ENCODE data around the gene AGAP1. TPM values are rescaled to one million over a fixed set of nuclear protein-coding genes. Genes with fewer than 3 reads are reported as not detected.

Gene AGAP1
- total RNA-seq, 1 donor from 2014 or later: 20.4 TPM

DNA sequence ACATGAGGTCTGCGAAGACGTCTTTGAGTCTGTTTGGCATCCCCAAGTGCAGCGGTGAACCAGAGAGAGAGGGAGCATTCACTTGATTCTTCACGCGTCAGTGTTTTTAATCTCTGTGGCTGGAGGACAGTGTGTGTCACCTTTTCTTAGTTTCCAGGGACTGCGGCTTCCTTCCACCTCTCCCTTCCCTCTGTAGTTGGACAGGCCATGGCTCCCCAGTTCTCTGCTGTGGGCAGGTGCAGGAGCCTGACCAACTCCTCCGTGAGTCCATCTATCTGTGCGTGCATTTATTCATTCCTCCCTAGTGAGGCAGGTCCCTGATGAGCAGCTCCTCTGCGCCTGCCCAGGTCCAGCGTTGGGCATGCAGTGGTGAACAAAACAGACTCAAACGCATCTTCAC is 42.9 kb downstream of the AGAP1 start:
- TF ChIP-seq, protein P1, sequence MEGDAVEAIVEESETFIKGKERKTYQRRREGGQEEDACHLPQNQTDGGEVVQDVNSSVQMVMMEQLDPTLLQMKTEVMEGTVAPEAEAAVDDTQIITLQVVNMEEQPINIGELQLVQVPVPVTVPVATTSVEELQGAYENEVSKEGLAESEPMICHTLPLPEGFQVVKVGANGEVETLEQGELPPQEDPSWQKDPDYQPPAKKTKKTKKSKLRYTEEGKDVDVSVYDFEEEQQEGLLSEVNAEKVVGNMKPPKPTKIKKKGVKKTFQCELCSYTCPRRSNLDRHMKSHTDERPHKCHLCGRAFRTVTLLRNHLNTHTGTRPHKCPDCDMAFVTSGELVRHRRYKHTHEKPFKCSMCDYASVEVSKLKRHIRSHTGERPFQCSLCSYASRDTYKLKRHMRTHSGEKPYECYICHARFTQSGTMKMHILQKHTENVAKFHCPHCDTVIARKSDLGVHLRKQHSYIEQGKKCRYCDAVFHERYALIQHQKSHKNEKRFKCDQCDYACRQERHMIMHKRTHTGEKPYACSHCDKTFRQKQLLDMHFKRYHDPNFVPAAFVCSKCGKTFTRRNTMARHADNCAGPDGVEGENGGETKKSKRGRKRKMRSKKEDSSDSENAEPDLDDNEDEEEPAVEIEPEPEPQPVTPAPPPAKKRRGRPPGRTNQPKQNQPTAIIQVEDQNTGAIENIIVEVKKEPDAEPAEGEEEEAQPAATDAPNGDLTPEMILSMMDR (IDR thresholded peaks at IDR 0.05): no peak
- TF ChIP-seq EZH2phosphoT487 (IDR thresholded peaks at IDR 0.05): no peak
- no peak for TF ChIP-seq EZH2 (IDR thresholded peaks at IDR 0.05)
- no peak overlapping the region for H3K9ac ChIP-seq
- Mint-ChIP-seq H3K27me3 (ENCODE audit: insufficient read depth, low read depth) (peaks cover 2% of the 10 kb centered on the region), H3K27ac (peak overlapping the region; percentile 27), H3K4me3 (no peak overlapping the region), H3K4me1 (peaks cover 55% of the 10 kb centered on the region), H3K36me3 (no peaks in the 10 kb centered on the region), H3K9me3 (no peaks in the 10 kb centered on the region)
- peaks cover 7% of the 10 kb centered on the region for H3K4me1 ChIP-seq
- peaks cover 85% of the 10 kb centered on the region for H4K20me1 ChIP-seq (ENCODE audit: low read depth)
- no peaks in the 10 kb centered on the region for H3F3A ChIP-seq (ENCODE audit: low read depth)
- H2AFZ ChIP-seq (replicated peaks): no peak overlapping the region
- no peak overlapping the region for H3K4me3 ChIP-seq
- H3K36me3 ChIP-seq: no peaks in the 10 kb centered on the region
- H3K9me3 ChIP-seq (ENCODE audit: low read depth): no peaks in the 10 kb centered on the region
- H3K79me2 ChIP-seq (ENCODE audit: low read depth): peaks cover 91% of the 10 kb centered on the region
- no peak for DNase-seq (ENCODE audit: low spot score)
- no peak overlapping the region for H3K4me2 ChIP-seq
- no peak overlapping the region for H3K27ac ChIP-seq
- no peaks in the 10 kb centered on the region for H3K27me3 ChIP-seq

DNA sequence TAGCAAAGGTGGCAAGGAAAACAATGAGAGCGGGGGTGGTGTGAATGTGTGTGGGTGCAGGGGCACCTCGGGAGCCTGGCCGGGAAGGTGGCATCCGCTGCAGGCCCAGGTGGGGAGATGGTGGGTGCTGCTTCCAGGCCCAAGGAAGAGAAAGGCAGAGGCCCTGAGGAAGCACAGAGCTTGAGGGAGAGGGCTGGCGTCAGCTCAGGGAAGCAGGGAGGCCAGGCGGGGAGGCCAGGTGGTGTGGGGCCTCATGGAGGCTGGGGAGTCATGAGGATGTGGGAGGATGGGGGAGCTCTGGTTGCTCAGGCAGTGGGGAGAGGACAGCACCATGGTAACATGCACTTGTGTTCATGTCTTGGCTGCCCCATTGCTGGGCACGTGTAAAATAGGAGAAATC is 43.3 kb downstream of the AGAP1 start:
- H3K79me2 ChIP-seq (ENCODE audit: low read depth): peaks cover 91% of the 10 kb centered on the region
- H2AFZ ChIP-seq (replicated peaks): no peak overlapping the region

DNA sequence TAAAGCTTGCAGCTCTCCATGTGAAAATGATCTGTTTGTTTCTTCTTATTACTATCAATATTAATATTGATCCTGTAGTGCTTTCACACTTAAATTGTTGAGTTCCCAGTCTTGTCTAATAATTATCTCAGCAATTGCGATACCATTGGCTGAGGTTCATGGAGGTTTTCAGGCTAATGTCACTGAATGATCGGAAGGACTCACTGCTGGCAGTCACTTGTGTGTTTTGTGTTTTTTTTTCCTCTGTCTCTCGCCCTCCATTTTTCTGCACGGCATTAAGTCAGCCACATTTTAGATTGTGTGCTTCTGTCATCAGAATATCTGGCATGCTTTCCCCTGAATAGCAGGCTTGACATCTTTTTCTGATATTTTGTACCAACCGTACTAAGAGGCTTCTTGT is 43.7 kb downstream of the AGAP1 start:
- peaks cover 58% of the 10 kb centered on the region for H3K4me1 Mint-ChIP-seq
- H3F3A ChIP-seq (ENCODE audit: low read depth): no peaks in the 10 kb centered on the region
- H3K79me2 ChIP-seq (ENCODE audit: low read depth): peaks cover 91% of the 10 kb centered on the region
- peaks cover 85% of the 10 kb centered on the region for H4K20me1 ChIP-seq (ENCODE audit: low read depth)
- H3K4me1 ChIP-seq: peaks cover 11% of the 10 kb centered on the region
- no peak overlapping the region for H3K9ac ChIP-seq
- no peaks in the 10 kb centered on the region for H3K9me3 Mint-ChIP-seq
- H3K27ac ChIP-seq: no peak overlapping the region
- H3K4me3 ChIP-seq: no peak overlapping the region
- peaks cover 2% of the 10 kb centered on the region for H3K27me3 Mint-ChIP-seq (ENCODE audit: insufficient read depth, low read depth)
- H3K9me3 ChIP-seq (ENCODE audit: low read depth): no peaks in the 10 kb centered on the region
- TF ChIP-seq EZH2phosphoT487 (IDR thresholded peaks at IDR 0.05): no peak
- no peak for TF ChIP-seq EZH2 (IDR thresholded peaks at IDR 0.05)
- TF ChIP-seq, protein P1 (IDR thresholded peaks at IDR 0.05): no peak
- H3K27me3 ChIP-seq: no peaks in the 10 kb centered on the region
- H3K4me2 ChIP-seq: no peak overlapping the region
- H2AFZ ChIP-seq (replicated peaks): no peak overlapping the region
- H3K27ac Mint-ChIP-seq: no peak overlapping the region
- H3K36me3 ChIP-seq: no peaks in the 10 kb centered on the region
- no peak overlapping the region for H3K4me3 Mint-ChIP-seq
- no peaks in the 10 kb centered on the region for H3K36me3 Mint-ChIP-seq
- no peak for DNase-seq (ENCODE audit: low spot score)

More for the DNA sequence above, 43.3 kb downstream of the AGAP1 start:
- no peak for DNase-seq (ENCODE audit: low spot score)
- Histone ChIP-seq H3K27me3 (no peaks in the 10 kb centered on the region), H3K36me3 (no peaks in the 10 kb centered on the region), H3F3A (ENCODE audit: low read depth) (no peaks in the 10 kb centered on the region), H3K4me3 (no peak overlapping the region), H3K4me2 (no peak overlapping the region), H3K27ac (no peak overlapping the region), H3K4me1 (peaks cover 7% of the 10 kb centered on the region), H3K9ac (no peak overlapping the region), H3K9me3 (ENCODE audit: low read depth) (no peaks in the 10 kb centered on the region), H4K20me1 (ENCODE audit: low read depth) (peaks cover 85% of the 10 kb centered on the region)
- Mint-ChIP-seq H3K4me1 (peaks cover 58% of the 10 kb centered on the region), H3K27ac (no peak overlapping the region), H3K4me3 (no peak overlapping the region), H3K9me3 (no peaks in the 10 kb centered on the region), H3K36me3 (no peaks in the 10 kb centered on the region), H3K27me3 (ENCODE audit: insufficient read depth, low read depth) (peaks cover 2% of the 10 kb centered on the region)
- TF ChIP-seq EZH2phosphoT487 (IDR thresholded peaks at IDR 0.05): no peak
- no peak for TF ChIP-seq EZH2 (IDR thresholded peaks at IDR 0.05)
- TF ChIP-seq, protein P1 (IDR thresholded peaks at IDR 0.05): no peak

Measured in neural progenitor cell (in vitro differentiated cells).